Mesendoderm (in vitro differentiated cells): Measurements from ENCODE around the gene USH2A.
A peak's percentile ranks its signal among the peaks of the same experiment; 100 is the strongest.

Experiments
- DNase-seq: peaks from one replicate; pipeline ENCODE4 v3.0.0; 2013
- H2AK5ac ChIP-seq: 2 replicates; pipeline ENCODE4 v1.6.1; 2013; ENCODE audit warnings: low read length, inconsistent platforms
- H2BK120ac ChIP-seq: 2 replicates; pipeline ENCODE4 v1.6.1; 2013; ENCODE audit warnings: low read depth, mild to moderate bottlenecking, low read length, moderate library complexity, mixed read lengths
- H2BK15ac ChIP-seq: replicated peaks from 2 replicates; pipeline ENCODE4 v1.6.1; 2013; ENCODE audit warnings: low read depth, mild to moderate bottlenecking, moderate library complexity
- H2BK5ac ChIP-seq: 2 replicates; pipeline ENCODE4 v1.6.1; 2013; ENCODE audit warnings: low read length, inconsistent platforms
- H3K18ac ChIP-seq: 2 replicates; pipeline ENCODE4 v1.6.1; 2013; ENCODE audit warnings: mild to moderate bottlenecking, low read length, mixed read lengths
- H3K23ac ChIP-seq: one replicate; pipeline ENCODE4 v1.6.1; 2013; ENCODE audit warnings: low read length
- H3K27ac ChIP-seq: 2 replicates; pipeline ENCODE4 v1.5.1; 2013; ENCODE audit warnings: low read depth, mild to moderate bottlenecking, inconsistent platforms, low read length, moderate library complexity
- H3K27me3 ChIP-seq: 2 replicates; pipeline ENCODE4 v1.6.1; 2013; ENCODE audit warnings: low read length, control low read depth, mild to moderate bottlenecking, inconsistent platforms; ENCODE audit not compliant: insufficient read depth, poor library complexity
- H3K36me3 ChIP-seq: 2 replicates; pipeline ENCODE4 v1.6.1; 2013; ENCODE audit warnings: low read length, inconsistent platforms; ENCODE audit not compliant: control insufficient read depth, insufficient read depth
- H3K4ac ChIP-seq: one replicate; pipeline ENCODE4 v1.6.1; 2013; ENCODE audit warnings: low read depth, mild to moderate bottlenecking, low read length, moderate library complexity
- H3K4me1 ChIP-seq: 2 replicates; pipeline ENCODE4 v1.6.1; 2013; ENCODE audit warnings: low read depth, low read length, inconsistent platforms; ENCODE audit not compliant: control insufficient read depth
- H3K4me2 ChIP-seq: 2 replicates; pipeline ENCODE4 v1.6.1; 2013; ENCODE audit warnings: low read length
- H3K4me3 ChIP-seq: 2 replicates; pipeline ENCODE4 v1.5.1; 2013; ENCODE audit warnings: mild to moderate bottlenecking, low read length
- H3K56ac ChIP-seq: one replicate; pipeline ENCODE4 v1.6.1; 2013; ENCODE audit warnings: low read length
- H3K79me1 ChIP-seq: 2 replicates; pipeline ENCODE4 v1.6.1; 2013; ENCODE audit warnings: low read length, inconsistent platforms
- H3K79me2 ChIP-seq: 2 replicates; pipeline ENCODE4 v1.6.1; 2013; ENCODE audit warnings: mild to moderate bottlenecking, low read length; ENCODE audit not compliant: control insufficient read depth, insufficient read depth
- H3K9ac ChIP-seq: 2 replicates; pipeline ENCODE4 v1.6.1; 2013; ENCODE audit warnings: low read length, inconsistent platforms
- H4K5ac ChIP-seq: one replicate; pipeline ENCODE4 v1.6.1; 2013; ENCODE audit warnings: low read length
- H4K8ac ChIP-seq: one replicate; pipeline ENCODE4 v1.6.1; 2013; ENCODE audit warnings: low read depth, mild to moderate bottlenecking, control low read depth, low read length, moderate library complexity
- WGBS: extraction: QIAGEN DNeasy Blood & Tissue Kit; methylation state at CpG from one replicate; pipeline ENCODE4 v1.1.7; 2013; ENCODE audit warnings: low lambda C conversion rate, missing lambda C conversion rate; ENCODE audit not compliant: insufficient coverage; ENCODE audit errors: extremely low coverage; 5-methylcytosine and 5-hydroxymethylcytosine counted together

USH2A gene

GRCh38 chr1:215768303-215768702, 654.9 kb downstream of the USH2A start:
- no peak overlapping the region for H3K9ac ChIP-seq
- no peaks in the 10 kb centered on the region for H3K79me2 ChIP-seq
- no peak overlapping the region for H4K8ac ChIP-seq
- H3K23ac ChIP-seq, result no peak overlapping the region
- DNase-seq, result no peak
- H3K4ac ChIP-seq, result no peak overlapping the region
- H3K36me3 ChIP-seq, result no peaks in the 10 kb centered on the region
- WGBS, result no CpG with 5 or more reads among the region's 4 CpGs
- H2BK5ac ChIP-seq, result no peak overlapping the region
- no peak overlapping the region for H3K4me2 ChIP-seq
- H2BK120ac ChIP-seq, result no peak overlapping the region
- no peaks in the 10 kb centered on the region for H3K79me1 ChIP-seq
- H3K4me1 ChIP-seq, result no peaks in the 10 kb centered on the region
- no peak overlapping the region for H2BK15ac ChIP-seq
- H4K5ac ChIP-seq, result no peak overlapping the region
- H3K56ac ChIP-seq, result no peak overlapping the region
- H3K4me3 ChIP-seq, result no peak overlapping the region
- H3K18ac ChIP-seq, result no peak overlapping the region
- H2AK5ac ChIP-seq, result no peak overlapping the region
- H3K27me3 ChIP-seq, result no peaks in the 10 kb centered on the region
- no peak overlapping the region for H3K27ac ChIP-seq

GRCh38 chr1:215767761-215768160, 655.5 kb downstream of the USH2A start:
- H2BK5ac ChIP-seq, result no peak overlapping the region
- no peak for DNase-seq
- no peak overlapping the region for H3K4ac ChIP-seq
- no peak overlapping the region for H2BK15ac ChIP-seq
- H3K9ac ChIP-seq, result no peak overlapping the region
- no CpG with 5 or more reads among the region's 2 CpGs for WGBS
- no peaks in the 10 kb centered on the region for H3K27me3 ChIP-seq
- no peak overlapping the region for H3K4me2 ChIP-seq
- no peak overlapping the region for H4K5ac ChIP-seq
- no peak overlapping the region for H4K8ac ChIP-seq
- H3K79me1 ChIP-seq, result no peaks in the 10 kb centered on the region
- H2BK120ac ChIP-seq, result no peak overlapping the region
- H3K18ac ChIP-seq, result no peak overlapping the region
- no peak overlapping the region for H3K56ac ChIP-seq
- H3K27ac ChIP-seq, result no peak overlapping the region
- H3K36me3 ChIP-seq, result no peaks in the 10 kb centered on the region
- no peak overlapping the region for H3K4me3 ChIP-seq
- H3K4me1 ChIP-seq, result no peaks in the 10 kb centered on the region
- no peaks in the 10 kb centered on the region for H3K79me2 ChIP-seq
- no peak overlapping the region for H3K23ac ChIP-seq
- H2AK5ac ChIP-seq, result no peak overlapping the region

GRCh38 chr1:215766521-215766920, 656.7 kb downstream of the USH2A start:
- H3K79me1 ChIP-seq, result no peaks in the 10 kb centered on the region
- no peak overlapping the region for H2AK5ac ChIP-seq
- no peak overlapping the region for H3K9ac ChIP-seq
- H2BK120ac ChIP-seq, result no peak overlapping the region
- H3K27me3 ChIP-seq, result no peaks in the 10 kb centered on the region
- no peak overlapping the region for H3K4me3 ChIP-seq
- no peak overlapping the region for H3K27ac ChIP-seq
- H3K23ac ChIP-seq, result no peak overlapping the region
- H3K56ac ChIP-seq, result no peak overlapping the region
- no peak overlapping the region for H2BK15ac ChIP-seq
- no peak overlapping the region for H2BK5ac ChIP-seq
- H4K8ac ChIP-seq, result no peak overlapping the region
- H3K79me2 ChIP-seq, result no peaks in the 10 kb centered on the region
- peak overlapping the region; percentile 60 for H3K18ac ChIP-seq
- no peak overlapping the region for H3K4me2 ChIP-seq
- WGBS, result no CpG with 5 or more reads among the region's 1 CpG
- no peaks in the 10 kb centered on the region for H3K36me3 ChIP-seq
- no peak for DNase-seq
- no peak overlapping the region for H3K4ac ChIP-seq
- H3K4me1 ChIP-seq, result no peaks in the 10 kb centered on the region
- H4K5ac ChIP-seq, result no peak overlapping the region

- H4K8ac ChIP-seq, result no peak overlapping the region
- no peak for DNase-seq
- no peak overlapping the region for H2BK15ac ChIP-seq
- no peaks in the 10 kb centered on the region for H3K79me2 ChIP-seq
- no peak overlapping the region for H2AK5ac ChIP-seq
- H3K4me1 ChIP-seq, result no peaks in the 10 kb centered on the region
- H3K4ac ChIP-seq, result no peak overlapping the region
- no peak overlapping the region for H3K23ac ChIP-seq
- H3K56ac ChIP-seq, result no peak overlapping the region
- no CpG with 5 or more reads among the region's 1 CpG for WGBS
- no peaks in the 10 kb centered on the region for H3K27me3 ChIP-seq
- H2BK120ac ChIP-seq, result no peak overlapping the region
- H3K79me1 ChIP-seq, result no peaks in the 10 kb centered on the region
- H3K18ac ChIP-seq, result no peak overlapping the region
- no peak overlapping the region for H3K27ac ChIP-seq
- no peak overlapping the region for H3K9ac ChIP-seq
- H2BK5ac ChIP-seq, result no peak overlapping the region
- H3K4me2 ChIP-seq, result no peak overlapping the region
- H4K5ac ChIP-seq, result no peak overlapping the region
- no peaks in the 10 kb centered on the region for H3K36me3 ChIP-seq
- H3K4me3 ChIP-seq, result no peak overlapping the region
These were observed 657.4 kb downstream of the USH2A start for GRCh38 chr1:215765833-215766232.

GRCh38 chr1:215761446-215761845, 661.8 kb downstream of the USH2A start:
- H3K36me3 ChIP-seq, result no peaks in the 10 kb centered on the region
- H3K4me2 ChIP-seq, result no peak overlapping the region
- no CpG with 5 or more reads among the region's 2 CpGs for WGBS
- no peak overlapping the region for H2BK5ac ChIP-seq
- H2AK5ac ChIP-seq, result no peak overlapping the region
- H4K8ac ChIP-seq, result no peak overlapping the region
- H3K27ac ChIP-seq, result no peak overlapping the region
- H3K79me1 ChIP-seq, result no peaks in the 10 kb centered on the region
- H3K4me1 ChIP-seq, result no peaks in the 10 kb centered on the region
- no peak overlapping the region for H3K23ac ChIP-seq
- H3K4ac ChIP-seq, result no peak overlapping the region
- H3K9ac ChIP-seq, result no peak overlapping the region
- H2BK15ac ChIP-seq, result no peak overlapping the region
- no peaks in the 10 kb centered on the region for H3K79me2 ChIP-seq
- H3K18ac ChIP-seq, result no peak overlapping the region
- H3K56ac ChIP-seq, result no peak overlapping the region
- no peak for DNase-seq
- H2BK120ac ChIP-seq, result no peak overlapping the region
- no peaks in the 10 kb centered on the region for H3K27me3 ChIP-seq
- no peak overlapping the region for H4K5ac ChIP-seq
- H3K4me3 ChIP-seq, result no peak overlapping the region

- no peaks in the 10 kb centered on the region for H3K79me1 ChIP-seq
- no peak overlapping the region for H2BK15ac ChIP-seq
- H3K27me3 ChIP-seq, result no peaks in the 10 kb centered on the region
- no peak overlapping the region for H4K8ac ChIP-seq
- no peak overlapping the region for H2AK5ac ChIP-seq
- H2BK120ac ChIP-seq, result no peak overlapping the region
- no CpG with 5 or more reads among the region's 4 CpGs for WGBS
- H2BK5ac ChIP-seq, result no peak overlapping the region
- H3K23ac ChIP-seq, result no peak overlapping the region
- no peak overlapping the region for H3K9ac ChIP-seq
- H3K4me2 ChIP-seq, result no peak overlapping the region
- H3K18ac ChIP-seq, result no peak overlapping the region
- no peaks in the 10 kb centered on the region for H3K36me3 ChIP-seq
- H3K79me2 ChIP-seq, result no peaks in the 10 kb centered on the region
- no peak for DNase-seq
- H3K56ac ChIP-seq, result no peak overlapping the region
- no peaks in the 10 kb centered on the region for H3K4me1 ChIP-seq
- H3K4ac ChIP-seq, result no peak overlapping the region
- H4K5ac ChIP-seq, result no peak overlapping the region
- H3K4me3 ChIP-seq, result no peak overlapping the region
- H3K27ac ChIP-seq, result no peak overlapping the region
These were observed 669.1 kb downstream of the USH2A start for GRCh38 chr1:215754112-215754511.
